Fibroblast of skin of right quadriceps (primary cell): ENCODE results near the gene MITF.

Experiments used
- DNase-seq: peaks from one replicate; pipeline ENCODE4 v3.0.0-alpha.2; 2013

Gene MITF

GRCh38 chr3:69761896-69762767 lies 22.9 kb downstream of the MITF start:
- peak; percentile 85 for DNase-seq

- no peak for DNase-seq
Observed at GRCh38 chr3:69762768-69763229, 23.5 kb downstream of the MITF start.

GRCh38 chr3:69763458-69763857 lies 24.2 kb downstream of the MITF start:
- no peak for DNase-seq

GRCh38 chr3:69764121-69764741 lies 25.0 kb downstream of the MITF start:
- DNase-seq = no peak

GRCh38 chr3:69764861-69765260 lies 25.6 kb downstream of the MITF start:
- no peak for DNase-seq

- no peak for DNase-seq
Observed at GRCh38 chr3:69766638-69767037, 27.4 kb downstream of the MITF start.

- no peak for DNase-seq
Observed at GRCh38 chr3:69767571-69767970, 28.3 kb downstream of the MITF start.

GRCh38 chr3:69768438-69768837 lies 29.2 kb downstream of the MITF start:
- DNase-seq = no peak

GRCh38 chr3:69770219-69770618 lies 31.0 kb downstream of the MITF start:
- peak; percentile 44 for DNase-seq

GRCh38 chr3:69770976-69771634 lies 31.8 kb downstream of the MITF start:
- peak; percentile 26 for DNase-seq

GRCh38 chr3:69772152-69772867 lies 33.0 kb downstream of the MITF start:
- DNase-seq = no peak

- DNase-seq = no peak
Observed at GRCh38 chr3:69774029-69774428, 34.8 kb downstream of the MITF start.

- no peak for DNase-seq
Observed at GRCh38 chr3:69775751-69776150, 36.5 kb downstream of the MITF start.

- no peak for DNase-seq
Observed at GRCh38 chr3:69776289-69776688, 37.0 kb downstream of the MITF start.

- no peak for DNase-seq
Observed at GRCh38 chr3:69776920-69777581, 37.8 kb downstream of the MITF start.

GRCh38 chr3:69777582-69777967 lies 38.3 kb downstream of the MITF start:
- no peak for DNase-seq

GRCh38 chr3:69781593-69781992 lies 42.3 kb downstream of the MITF start:
- DNase-seq = no peak

GRCh38 chr3:69784954-69785514 lies 45.8 kb downstream of the MITF start:
- DNase-seq = peak; percentile 59

- no peak for DNase-seq
Observed at GRCh38 chr3:69785769-69786320, 46.6 kb downstream of the MITF start.

GRCh38 chr3:69786854-69787253 lies 47.6 kb downstream of the MITF start:
- DNase-seq = no peak

GRCh38 chr3:69787436-69788168 lies 48.3 kb downstream of the MITF start:
- DNase-seq = peak; percentile 82
